ENCODE results near the gene IGSF22. TPM values are rescaled to one million over a fixed set of nuclear protein-coding genes. Genes with fewer than 3 reads are reported as not detected.
A peak's percentile ranks its signal among the peaks of the same experiment; 100 is the strongest.

Gene IGSF22
- total RNA-seq, 4 donors from 2014 or later, result 0.13 TPM; not detected in 3

DNA sequence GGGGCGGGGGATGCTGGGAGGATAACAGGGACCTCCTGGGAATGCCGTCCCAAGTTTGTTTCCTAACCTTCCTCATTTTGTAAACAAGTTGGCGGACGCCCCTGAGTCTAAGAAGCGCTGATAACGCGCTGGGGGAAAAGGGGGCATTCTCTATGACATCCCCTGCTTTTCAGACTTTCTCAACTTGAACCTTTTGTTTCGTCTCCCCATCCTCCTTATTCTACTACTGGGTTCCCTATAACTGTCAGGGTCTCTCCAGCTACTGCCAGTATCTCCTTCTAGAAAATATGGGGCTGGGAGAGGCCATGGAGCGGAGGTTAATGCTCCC lies 26.8 kb downstream of the IGSF22 start:
- 6 to 12% methylated on average over 7 to 8 of the region's 9 CpGs for WGBS, 2 donors (ENCODE audit: low coverage in 1 of 2)
- H3K4me3 ChIP-seq, result peak overlapping the region; percentile 48 to 98
- peaks cover 0 to 24% of the 10 kb centered on the region in 2 donors for H3K36me3 ChIP-seq
- H3K9me3 ChIP-seq, result no peaks in the 10 kb centered on the region
- no peaks in the 10 kb centered on the region for H3K27me3 ChIP-seq
- TF ChIP-seq EP300 (IDR thresholded peaks at IDR 0.05) (no peak), CTCF (IDR thresholded peaks at IDR 0.05) (no peak), POLR2AphosphoS5 (IDR thresholded peaks at IDR 0.05) (no peak), POLR2A (IDR thresholded peaks at IDR 0.05) (no peak)
- peaks cover 0 to 23% (median 0%) of the 10 kb centered on the region in 3 donors for H3K4me1 ChIP-seq
- no peak for ATAC-seq
- peak overlapping the region in 3 of 4 donors; percentile 81 to 90 (median 86) for H3K27ac ChIP-seq

- peak; percentile 94 for ATAC-seq
- peak within 1 kb of the TSS; percentile 24 to 90 (median 84) for H3K27ac ChIP-seq
- H3K4me1 ChIP-seq, result peaks cover 0 to 23% (median 0%) of the 10 kb centered on the region in 3 donors
- no peaks in the 10 kb centered on the region for H3K9me3 ChIP-seq
- TF ChIP-seq EP300 (IDR thresholded peaks at IDR 0.05), result no peak
- no peak for TF ChIP-seq CTCF (IDR thresholded peaks at IDR 0.05)
- TF ChIP-seq POLR2AphosphoS5 (IDR thresholded peaks at IDR 0.05), result peak; percentile 61
- TF ChIP-seq POLR2A (IDR thresholded peaks at IDR 0.05), result peak; percentile 72 to 86
- no peaks in the 10 kb centered on the region for H3K27me3 ChIP-seq
- 0 to 7% methylated on average over 6 to 11 of the region's 98 CpGs for WGBS, 2 donors (ENCODE audit: low coverage in 1 of 2)
- H3K36me3 ChIP-seq, result peaks cover 0 to 24% of the 10 kb centered on the region in 2 donors
- H3K4me3 ChIP-seq, result peak within 1 kb of the TSS; percentile 48 to 98
These were observed 27.4 kb downstream of the IGSF22 start, which contains the start of gene TMEM86A for GRCh38 chr11:18698341-18699268. TSS of gene TMEM86A (plus strand) at chr11:18698779. CDS start at chr11:18698887, 108 bp downstream.

GRCh38 chr11:18697576-18697975 lies 28.4 kb downstream of the IGSF22 start:
- Histone ChIP-seq H3K4me3 (no peak overlapping the region), H3K36me3 (peaks cover 0 to 18% of the 10 kb centered on the region in 2 donors), H3K27ac (peak overlapping the region in 2 of 4 donors; percentile 19 to 90), H3K4me1 (peaks cover 0 to 23% (median 0%) of the 10 kb centered on the region in 3 donors), H3K27me3 (no peaks in the 10 kb centered on the region), H3K9me3 (no peaks in the 10 kb centered on the region)
- 96% methylated on average over 3 of the region's 4 CpGs for WGBS, 2 donors (ENCODE audit: low coverage in 1 of 2)
- no peak for ATAC-seq
- no peak for TF ChIP-seq CTCF (IDR thresholded peaks at IDR 0.05)
- no peak for TF ChIP-seq POLR2AphosphoS5 (IDR thresholded peaks at IDR 0.05)
- TF ChIP-seq POLR2A (IDR thresholded peaks at IDR 0.05), result no peak
- no peak for TF ChIP-seq EP300 (IDR thresholded peaks at IDR 0.05)

GRCh38 chr11:18696638-18697225 lies 29.3 kb downstream of the IGSF22 start:
- H3K27me3 ChIP-seq, result no peaks in the 10 kb centered on the region
- 67 to 87% methylated on average over 1 to 2 of the region's 2 CpGs for WGBS, 2 donors (ENCODE audit: low coverage in 1 of 2)
- no peak overlapping the region for H3K4me3 ChIP-seq
- no peak for ATAC-seq
- peaks cover 0 to 10% of the 10 kb centered on the region in 2 donors for H3K36me3 ChIP-seq
- no peak overlapping the region for H3K27ac ChIP-seq
- H3K4me1 ChIP-seq, result peaks cover 0 to 23% (median 0%) of the 10 kb centered on the region in 3 donors
- TF ChIP-seq CTCF (IDR thresholded peaks at IDR 0.05), result no peak
- no peak for TF ChIP-seq POLR2AphosphoS5 (IDR thresholded peaks at IDR 0.05)
- TF ChIP-seq EP300 (IDR thresholded peaks at IDR 0.05), result no peak
- no peak for TF ChIP-seq POLR2A (IDR thresholded peaks at IDR 0.05)
- no peaks in the 10 kb centered on the region for H3K9me3 ChIP-seq

Data from gastroesophageal sphincter (tissue), 4 donors.